DND-41 (cell line): ENCODE results near the gene DIAPH2.

ENCODE experiments used
- EZH2 ChIP-seq: IDR thresholded peaks from 3 replicates; pipeline ENCODE4 v1.6.1; 2012; ENCODE audit warnings: borderline replicate concordance, low read depth, mild to moderate bottlenecking, moderate library complexity, low read length, inconsistent platforms; ENCODE audit not compliant: severe bottlenecking
- TF ChIP-seq, protein P1 (sequence below): IDR thresholded peaks from 2 replicates; pipeline ENCODE4 v1.5.1; 2012; ENCODE audit warnings: borderline replicate concordance, low read length, moderate library complexity, mild to moderate bottlenecking; ENCODE audit not compliant: poor library complexity, severe bottlenecking; ENCODE audit errors: extremely low read depth

DNA sequence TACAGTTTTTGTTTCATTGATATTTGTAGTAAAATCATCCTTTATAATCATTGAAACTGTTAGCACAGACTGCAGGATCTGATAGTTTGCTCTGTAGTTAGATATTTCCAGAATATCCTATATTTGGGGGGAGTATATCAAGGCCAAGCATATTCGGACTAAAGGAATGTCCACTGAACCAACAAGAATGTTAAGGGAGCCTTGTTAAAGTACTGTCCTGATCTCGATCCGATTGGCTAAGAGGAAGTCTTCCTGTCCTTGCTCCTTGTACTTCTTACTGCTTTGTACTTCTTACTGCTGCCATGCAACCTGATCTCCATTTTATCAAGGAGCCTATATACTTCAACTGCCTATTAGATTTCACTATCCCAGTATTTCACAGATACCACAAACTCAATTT, 648.3 kb downstream of the DIAPH2 start:
- TF ChIP-seq, protein P1, sequence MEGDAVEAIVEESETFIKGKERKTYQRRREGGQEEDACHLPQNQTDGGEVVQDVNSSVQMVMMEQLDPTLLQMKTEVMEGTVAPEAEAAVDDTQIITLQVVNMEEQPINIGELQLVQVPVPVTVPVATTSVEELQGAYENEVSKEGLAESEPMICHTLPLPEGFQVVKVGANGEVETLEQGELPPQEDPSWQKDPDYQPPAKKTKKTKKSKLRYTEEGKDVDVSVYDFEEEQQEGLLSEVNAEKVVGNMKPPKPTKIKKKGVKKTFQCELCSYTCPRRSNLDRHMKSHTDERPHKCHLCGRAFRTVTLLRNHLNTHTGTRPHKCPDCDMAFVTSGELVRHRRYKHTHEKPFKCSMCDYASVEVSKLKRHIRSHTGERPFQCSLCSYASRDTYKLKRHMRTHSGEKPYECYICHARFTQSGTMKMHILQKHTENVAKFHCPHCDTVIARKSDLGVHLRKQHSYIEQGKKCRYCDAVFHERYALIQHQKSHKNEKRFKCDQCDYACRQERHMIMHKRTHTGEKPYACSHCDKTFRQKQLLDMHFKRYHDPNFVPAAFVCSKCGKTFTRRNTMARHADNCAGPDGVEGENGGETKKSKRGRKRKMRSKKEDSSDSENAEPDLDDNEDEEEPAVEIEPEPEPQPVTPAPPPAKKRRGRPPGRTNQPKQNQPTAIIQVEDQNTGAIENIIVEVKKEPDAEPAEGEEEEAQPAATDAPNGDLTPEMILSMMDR, result no peak
- TF ChIP-seq EZH2, result no peak
